NCI-H187 (cell line): ENCODE measurements around the gene LPP.

Experiments
- DNase-seq, 2 experiments: peaks; one replicate each; lab custom pipeline; 2025; lab: John Stamatoyannopoulos, UW

LPP gene

GRCh38 chr3:188220988-188221818 is 67.2 kb downstream of the LPP start:
- DNase-seq, result no peak

GRCh38 chr3:188223936-188224335 is 70.0 kb downstream of the LPP start:
- no peak for DNase-seq

GRCh38 chr3:188227442-188227841 is 73.5 kb downstream of the LPP start:
- no peak for DNase-seq

GRCh38 chr3:188229177-188229576 is 75.2 kb downstream of the LPP start:
- no peak for DNase-seq

GRCh38 chr3:188229726-188230125 is 75.8 kb downstream of the LPP start:
- DNase-seq, result no peak

- no peak for DNase-seq
Measured at GRCh38 chr3:188230962-188231361, 77.0 kb downstream of the LPP start.

GRCh38 chr3:188231456-188231855 is 77.5 kb downstream of the LPP start:
- no peak for DNase-seq

- DNase-seq, result no peak
Measured at GRCh38 chr3:188232656-188233055, 78.7 kb downstream of the LPP start.

- DNase-seq, result no peak
Measured at GRCh38 chr3:188233320-188233719, 79.4 kb downstream of the LPP start.

- no peak for DNase-seq
Measured at GRCh38 chr3:188234132-188234531, 80.2 kb downstream of the LPP start.

GRCh38 chr3:188236271-188236670 is 82.3 kb downstream of the LPP start:
- DNase-seq, result no peak

GRCh38 chr3:188239035-188239434 is 85.1 kb downstream of the LPP start:
- DNase-seq, result no peak

- DNase-seq, result no peak
Measured at GRCh38 chr3:188239577-188239976, 85.6 kb downstream of the LPP start.

- no peak for DNase-seq
Measured at GRCh38 chr3:188240189-188240981, 86.4 kb downstream of the LPP start.

- no peak for DNase-seq
Measured at GRCh38 chr3:188241072-188241471, 87.1 kb downstream of the LPP start.

- DNase-seq, result no peak
Measured at GRCh38 chr3:188241883-188242282, 87.9 kb downstream of the LPP start.

GRCh38 chr3:188242436-188243123 is 88.6 kb downstream of the LPP start:
- DNase-seq, result no peak

- no peak for DNase-seq
Measured at GRCh38 chr3:188243124-188243795, 89.3 kb downstream of the LPP start.

- DNase-seq, result no peak
Measured at GRCh38 chr3:188244395-188244861, 90.5 kb downstream of the LPP start.

GRCh38 chr3:188246905-188247304 is 92.9 kb downstream of the LPP start:
- no peak for DNase-seq

- DNase-seq, result no peak
Measured at GRCh38 chr3:188248036-188248561, 94.1 kb downstream of the LPP start.
